K562 (cell line): ENCODE data around the gene PPM1L. TPM values are rescaled to one million over a fixed set of nuclear protein-coding genes. Genes with fewer than 3 reads are reported as not detected.

ENCODE experiments used
- ATAC-seq: fragments of 200-7000 bp; cut with Tn5 transposase; 3 replicates; pipeline ENCODE4 v1.9.1; 2020; ENCODE audit warnings: moderate library complexity
- BruUV-seq: library from RNA; stranded (reverse); fragments of 400-500 nt; replicated peaks from 2 replicates; lab custom pipeline; 2021; lab: Mats Ljungman, UMichigan
- CTCF ChIA-PET: fragments of 300-600 bp; formaldehyde crosslinking; extraction: SDS; loops from one replicate; lab custom pipeline; 2021; ENCODE audit warnings: low intra/inter-chr PET ratio; lab: Yijun Ruan, JAX
- POLR2A ChIA-PET: fragments of 300-600, 350-650 bp; sonication (Branson Sonifier 250); formaldehyde crosslinking; extraction: SDS; loops from one replicate; lab custom pipeline; 2021; ENCODE audit warnings: antibody characterized with exemption, inconsistent platforms; lab: Yijun Ruan, JAX
- DNase-seq, 4 experiments: peaks; one replicate each; pipeline versions ENCODE4 v3.0.0 to v3.0.0-alpha.2; 2011 to 2018; ENCODE audit warnings: low spot score in 3 of 4, mixed read lengths in 3 of 4; ENCODE audit errors: extremely low read depth in 1 of 4
- FAIRE-seq: peaks from 2 replicates; lab custom pipeline; 2011; peaks lifted over from hg19 to GRCh38; lab: Jason Lieb, UNC
- H2AFZ ChIP-seq: 2 replicates; pipeline ENCODE4 v1.6.0; 2011; ENCODE audit warnings: low read depth, low read length, control low read depth, inconsistent platforms
- H3K27ac ChIP-seq: fragments of 200-600 bp; 3 replicates; pipeline ENCODE4 v1.8.0; 2011; ENCODE audit warnings: low read depth, mild to moderate bottlenecking, control low read depth, inconsistent platforms, low read length, moderate library complexity, mixed read lengths; ENCODE audit errors: extremely low read depth
- H3K27me3 ChIP-seq, 2 experiments: fragments of 300-600 bp in 1 of 2; 2 replicates in 1 of 2; 3 replicates in 1 of 2; pipeline versions ENCODE4 v1.6.0 to v1.8.0; 2011; ENCODE audit warnings: inconsistent platforms in 2 of 2, low read length in 2 of 2, mild to moderate bottlenecking in 1 of 2, mixed read lengths in 1 of 2, moderate library complexity in 1 of 2; ENCODE audit not compliant: control insufficient read depth in 2 of 2, insufficient read depth in 2 of 2
- H3K36me3 ChIP-seq: fragments of 300-600 bp; 3 replicates; pipeline ENCODE4 v1.8.0; 2011; ENCODE audit warnings: mild to moderate bottlenecking, low read length, inconsistent platforms; ENCODE audit not compliant: control insufficient read depth, insufficient read depth
- H3K4me1 ChIP-seq, 2 experiments: fragments of 200-600 bp in 1 of 2; replicated peaks in 1 of 2; 2 replicates in 1 of 2; 3 replicates in 1 of 2; pipeline versions ENCODE4 v1.5.1 to v1.8.0; 2011; ENCODE audit warnings: inconsistent platforms in 2 of 2, low read length in 2 of 2, mild to moderate bottlenecking in 1 of 2, mixed read lengths in 1 of 2, moderate library complexity in 1 of 2; ENCODE audit not compliant: control insufficient read depth in 2 of 2, insufficient read depth in 2 of 2
- H3K4me2 ChIP-seq: 2 replicates; pipeline ENCODE4 v1.6.1; 2011; ENCODE audit warnings: low read length, control low read depth, inconsistent platforms, mixed read lengths; ENCODE audit not compliant: insufficient read depth
- H3K4me3 ChIP-seq: fragments of 200-600 bp; sonication (generic), shearing (Covaris generic); 2 replicates; pipeline ENCODE4 v1.5.1; 2016; ENCODE audit warnings: control low read depth, inconsistent platforms
- H3K79me2 ChIP-seq: fragments of 200-600 bp; 3 replicates; pipeline ENCODE4 v1.8.0; 2011; ENCODE audit warnings: low read length, inconsistent platforms; ENCODE audit not compliant: control insufficient read depth, insufficient read depth
- H3K9ac ChIP-seq, 2 experiments: 2 replicates each; pipeline versions ENCODE4 v1.6.0 to v1.6.1; 2011; ENCODE audit warnings: low read depth in 2 of 2, low read length in 2 of 2, control low read depth in 1 of 2, inconsistent platforms in 1 of 2, mild to moderate bottlenecking in 1 of 2, mixed read lengths in 1 of 2; ENCODE audit not compliant: insufficient read depth in 1 of 2
- H3K9me1 ChIP-seq: one replicate; pipeline ENCODE4 v1.6.0; 2011; ENCODE audit warnings: inconsistent platforms, mild to moderate bottlenecking, low read length, moderate library complexity; ENCODE audit not compliant: control insufficient read depth, insufficient read depth
- H3K9me3 ChIP-seq: replicated peaks from 2 replicates; pipeline ENCODE4 v1.5.1; 2011; ENCODE audit warnings: low read depth, low read length, inconsistent platforms; ENCODE audit not compliant: control insufficient read depth, insufficient read depth
- H4K20me1 ChIP-seq: replicated peaks from 2 replicates; pipeline ENCODE4 v1.6.1; 2011; ENCODE audit warnings: low read length, inconsistent platforms, mixed read lengths; ENCODE audit not compliant: control insufficient read depth, insufficient read depth
- CHD4 ChIP-seq: fragments of 200-600 bp; sonication (generic); IDR thresholded peaks from 3 replicates; pipeline ENCODE4 v1.6.1; 2012; ENCODE audit warnings: low read depth, mild to moderate bottlenecking, mixed read lengths, low read length, inconsistent platforms; ENCODE audit not compliant: insufficient read depth, insufficient replicate concordance, poor library complexity, severe bottlenecking
- PBX2 ChIP-seq, 2 experiments: IDR thresholded peaks in 1 of 2; conservative IDR thresholded peaks in 1 of 2; 2 replicates each; pipeline ENCODE4 v1.6.1; 2016; ENCODE audit warnings: low read depth in 2 of 2, mild to moderate bottlenecking in 1 of 2, missing compliant biosample characterization in 1 of 2, missing genetic modification characterization in 1 of 2, moderate library complexity in 1 of 2
- PHB2 ChIP-seq: fragments of 450-650 bp; IDR thresholded peaks from 2 replicates; pipeline ENCODE4 v1.6.1; 2017; ENCODE audit warnings: low read depth
- PURB ChIP-seq: sonication (generic); formaldehyde crosslinking; IDR thresholded peaks from 2 replicates; pipeline ENCODE4 v1.9.0; 2021; ENCODE audit warnings: low read depth, mild to moderate bottlenecking, missing genetic modification reagents
- RBM22 ChIP-seq: fragments of 200-400 bp; formaldehyde crosslinking; IDR thresholded peaks from 2 replicates; pipeline ENCODE4 v1.6.1; 2018; ENCODE audit warnings: low read length, low read depth; ENCODE audit not compliant: poor library complexity, severe bottlenecking
- RBM25 ChIP-seq: fragments of 200-400 bp; formaldehyde crosslinking; IDR thresholded peaks from 2 replicates; pipeline ENCODE4 v1.6.1; 2018; ENCODE audit warnings: low read length, low read depth, moderate library complexity; ENCODE audit not compliant: severe bottlenecking
- WHSC1 ChIP-seq: IDR thresholded peaks from one replicate; pipeline ENCODE4 v1.6.1; 2012; ENCODE audit warnings: low read length, control low read depth, inconsistent platforms
- WGBS: fragments of 100-300 bp; shearing (Covaris generic); methylation state at CpG from one replicate; pipeline ENCODE4 v1.1.6; 2016; ENCODE audit warnings: low coverage, mixed read lengths; ENCODE audit not compliant: insufficient coverage; ENCODE audit errors: missing lambda C conversion rate; 5-methylcytosine and 5-hydroxymethylcytosine counted together
- in situ Hi-C: fragments of 300-500 bp; cut with MboI; formaldehyde crosslinking; loops from 4 replicates; pipeline ENCODE4 v1.15.0; 2018; ENCODE audit warnings: inconsistent platforms, mixed read lengths
- intact Hi-C: fragments of 100-400 bp; cut with micrococcal nuclease; formaldehyde crosslinking; loops from 2 replicates; pipeline ENCODE4 v1.14.2; 2022
- polyA plus RNA-seq, 8 experiments: library from polyadenylated mRNA; depleted of rRNA in 4 of 8; stranded (reverse) in 5 of 8; unstranded in 3 of 8; fragments of >200 nt; fragmentation: Nextera tagmentation in 2 of 8; fragmentation: Illumina TruSeq in 1 of 8; extraction: Ambion mirVana in 2 of 8; extraction: Trizol in 1 of 8; gene quantifications; 2 replicates each; pipeline versions ENCODE4 v1.2.1 to v1.2.3, GENCODE V29; 2011 to 2014; ENCODE audit warnings: inconsistent platforms in 1 of 8, missing spikeins in 1 of 8
- total RNA-seq, 7 experiments: library from RNA; depleted of rRNA in 6 of 7; stranded (reverse); fragments of >200 nt in 6 of 7; fragmentation: Illumina TruSeq in 2 of 7; extraction: Trizol in 2 of 7; gene quantifications; 2 replicates each; pipeline versions ENCODE4 v1.2.1 to v1.2.3, GENCODE V29; 2011 to 2021; ENCODE audit warnings: low replicate concordance in 1 of 7
- TF ChIP-seq, protein P1 (sequence below), 3 experiments: IDR thresholded peaks in 2 of 3; conservative IDR thresholded peaks in 1 of 3; 2 replicates each; pipeline ENCODE4 v1.5.1; 2011 to 2012; ENCODE audit warnings: low read length in 3 of 3, mild to moderate bottlenecking in 3 of 3, control low read depth in 2 of 3, improper control_type of control experiment in 1 of 3, inconsistent platforms in 1 of 3, low read depth in 1 of 3, mixed read lengths in 1 of 3, moderate library complexity in 1 of 3; ENCODE audit not compliant: insufficient read depth in 2 of 3

PPM1L gene
- total and polyA plus RNA-seq, 9 of the 15 experiments (the other 6 are each of a cell fraction or from before 2014, with no cell fraction given): 0.01 to 0.41 (median 0.14) TPM

- H3K4me1 ChIP-seq: no peaks in the 10 kb centered on the region
- H3K79me2 ChIP-seq: no peaks in the 10 kb centered on the region
- H3K4me2 ChIP-seq: no peak overlapping the region
- no peaks in the 10 kb centered on the region for H3K9me1 ChIP-seq
- no TSS peak for BruUV-seq
- POLR2A ChIA-PET: interaction anchor here (0.6 kb wide), 1 partner anchor 25 kb away, joined by 3 read pairs; no protein-coding TSS in a partner anchor
- DNase-seq: no peak
- TF ChIP-seq CHD4: no peak
- WGBS: 1% methylated on average over 4 of the region's 4 CpGs
- no peaks in the 10 kb centered on the region; the same call in 1 of the 2 replicates for H3K9me3 ChIP-seq
- H3K4me3 ChIP-seq: no peak overlapping the region
- ATAC-seq: no peak
- H3K27me3 ChIP-seq: no peaks in the 10 kb centered on the region
- no peak for FAIRE-seq
- in situ Hi-C loops: no loop called here
- intact Hi-C loops: no loop called here
- H3K27ac ChIP-seq: no peak overlapping the region
- no peak overlapping the region for H2AFZ ChIP-seq
- no peaks in the 10 kb centered on the region for H4K20me1 ChIP-seq
- no peaks in the 10 kb centered on the region for H3K36me3 ChIP-seq
- H3K9ac ChIP-seq: no peak overlapping the region
- CTCF ChIA-PET: no interaction called here
Measured at GRCh38 chr3:160796089-160796812, 40.2 kb downstream of the PPM1L start.

GRCh38 chr3:160796813-160797164 is 40.8 kb downstream of the PPM1L start:
- H3K4me2 ChIP-seq: no peak overlapping the region
- no peaks in the 10 kb centered on the region for H3K79me2 ChIP-seq
- H3K36me3 ChIP-seq: no peaks in the 10 kb centered on the region
- ATAC-seq: no peak
- H2AFZ ChIP-seq: no peak overlapping the region
- WGBS: 0% methylated on average over 1 of the region's 1 CpG
- no peaks in the 10 kb centered on the region for H3K4me1 ChIP-seq
- CTCF ChIA-PET: no interaction called here
- TF ChIP-seq RBM25 (no peak), RBM22 (no peak), PHB2 (no peak), WHSC1 (no peak), PBX2 (CRISPR knock-in tag; IDR thresholded peaks at IDR 0.05; ENCODE audit: low read depth) (no peak), PBX2 (tag; conservative IDR thresholded peaks at IDR 0.05; ENCODE audit: low read depth) (no peak), PURB (CRISPR knock-in tag) (no peak)
- TF ChIP-seq, protein P1, sequence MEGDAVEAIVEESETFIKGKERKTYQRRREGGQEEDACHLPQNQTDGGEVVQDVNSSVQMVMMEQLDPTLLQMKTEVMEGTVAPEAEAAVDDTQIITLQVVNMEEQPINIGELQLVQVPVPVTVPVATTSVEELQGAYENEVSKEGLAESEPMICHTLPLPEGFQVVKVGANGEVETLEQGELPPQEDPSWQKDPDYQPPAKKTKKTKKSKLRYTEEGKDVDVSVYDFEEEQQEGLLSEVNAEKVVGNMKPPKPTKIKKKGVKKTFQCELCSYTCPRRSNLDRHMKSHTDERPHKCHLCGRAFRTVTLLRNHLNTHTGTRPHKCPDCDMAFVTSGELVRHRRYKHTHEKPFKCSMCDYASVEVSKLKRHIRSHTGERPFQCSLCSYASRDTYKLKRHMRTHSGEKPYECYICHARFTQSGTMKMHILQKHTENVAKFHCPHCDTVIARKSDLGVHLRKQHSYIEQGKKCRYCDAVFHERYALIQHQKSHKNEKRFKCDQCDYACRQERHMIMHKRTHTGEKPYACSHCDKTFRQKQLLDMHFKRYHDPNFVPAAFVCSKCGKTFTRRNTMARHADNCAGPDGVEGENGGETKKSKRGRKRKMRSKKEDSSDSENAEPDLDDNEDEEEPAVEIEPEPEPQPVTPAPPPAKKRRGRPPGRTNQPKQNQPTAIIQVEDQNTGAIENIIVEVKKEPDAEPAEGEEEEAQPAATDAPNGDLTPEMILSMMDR (IDR thresholded peaks at IDR 0.05 in 2 of 3, conservative IDR thresholded peaks at IDR 0.05 in 1 of 3; ENCODE audit: insufficient read depth in 2 of 3, low read depth in 1 of 3, low read length in 3 of 3): no peak
- TF ChIP-seq, all 486 proteins: peak for 0
- in situ Hi-C loops (no loop called here), intact Hi-C loops (no loop called here)
- no peak for FAIRE-seq
- Histone ChIP-seq H3K4me3 (no peak overlapping the region), H3K9ac (no peak overlapping the region), H3K9me1 (no peaks in the 10 kb centered on the region), H3K27ac (no peak overlapping the region), H3K27me3 (no peaks in the 10 kb centered on the region), H3K9me3 (no peaks in the 10 kb centered on the region; the same call in 1 of the 2 replicates), H4K20me1 (no peaks in the 10 kb centered on the region)
- POLR2A ChIA-PET: interaction anchor here (0.6 kb wide), 1 partner anchor 24 kb away, joined by 3 read pairs; no protein-coding TSS in a partner anchor
- DNase-seq: no peak
- no TSS peak for BruUV-seq
